ENCODE results near the gene GTPBP4.

DNA sequence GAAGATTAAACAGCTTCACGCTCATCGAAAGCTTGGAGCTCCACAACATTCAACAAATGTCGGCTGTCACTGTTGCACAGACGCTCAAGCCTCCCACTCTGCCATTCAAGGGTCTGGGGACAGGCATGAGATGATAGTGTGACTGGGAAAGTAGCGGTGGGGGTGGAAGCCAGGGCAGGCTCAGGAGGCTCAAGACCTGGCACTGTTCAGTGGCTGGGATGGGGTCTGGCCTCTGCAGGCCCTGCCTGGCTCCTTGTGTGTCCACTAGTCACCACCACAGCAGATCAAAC, 13.5 kb upstream of the GTPBP4 start:
- TF ChIP-seq, protein P1, sequence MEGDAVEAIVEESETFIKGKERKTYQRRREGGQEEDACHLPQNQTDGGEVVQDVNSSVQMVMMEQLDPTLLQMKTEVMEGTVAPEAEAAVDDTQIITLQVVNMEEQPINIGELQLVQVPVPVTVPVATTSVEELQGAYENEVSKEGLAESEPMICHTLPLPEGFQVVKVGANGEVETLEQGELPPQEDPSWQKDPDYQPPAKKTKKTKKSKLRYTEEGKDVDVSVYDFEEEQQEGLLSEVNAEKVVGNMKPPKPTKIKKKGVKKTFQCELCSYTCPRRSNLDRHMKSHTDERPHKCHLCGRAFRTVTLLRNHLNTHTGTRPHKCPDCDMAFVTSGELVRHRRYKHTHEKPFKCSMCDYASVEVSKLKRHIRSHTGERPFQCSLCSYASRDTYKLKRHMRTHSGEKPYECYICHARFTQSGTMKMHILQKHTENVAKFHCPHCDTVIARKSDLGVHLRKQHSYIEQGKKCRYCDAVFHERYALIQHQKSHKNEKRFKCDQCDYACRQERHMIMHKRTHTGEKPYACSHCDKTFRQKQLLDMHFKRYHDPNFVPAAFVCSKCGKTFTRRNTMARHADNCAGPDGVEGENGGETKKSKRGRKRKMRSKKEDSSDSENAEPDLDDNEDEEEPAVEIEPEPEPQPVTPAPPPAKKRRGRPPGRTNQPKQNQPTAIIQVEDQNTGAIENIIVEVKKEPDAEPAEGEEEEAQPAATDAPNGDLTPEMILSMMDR (IDR thresholded peaks at IDR 0.05): no peak
- no peak for TF ChIP-seq POLR2A (IDR thresholded peaks at IDR 0.05)
